C4-2B (cell line): ENCODE measurements around the gene DPEP1.
A peak's percentile ranks its signal among the peaks of the same experiment; 100 is the strongest.

Experiments used
- H3K27ac ChIP-seq: fragments of 450-650 bp; 2 replicates; pipeline ENCODE4 v1.5.1; 2017
- ZFX ChIP-seq: fragments of 450-650 bp; IDR thresholded peaks from 2 replicates; pipeline ENCODE4 v1.6.1; 2017
- TF ChIP-seq, protein P1 (sequence below): fragments of 450-650 bp; conservative IDR thresholded peaks from 2 replicates; pipeline ENCODE4 v1.5.1; 2017; ENCODE audit warnings: mild to moderate bottlenecking

Gene DPEP1

DNA sequence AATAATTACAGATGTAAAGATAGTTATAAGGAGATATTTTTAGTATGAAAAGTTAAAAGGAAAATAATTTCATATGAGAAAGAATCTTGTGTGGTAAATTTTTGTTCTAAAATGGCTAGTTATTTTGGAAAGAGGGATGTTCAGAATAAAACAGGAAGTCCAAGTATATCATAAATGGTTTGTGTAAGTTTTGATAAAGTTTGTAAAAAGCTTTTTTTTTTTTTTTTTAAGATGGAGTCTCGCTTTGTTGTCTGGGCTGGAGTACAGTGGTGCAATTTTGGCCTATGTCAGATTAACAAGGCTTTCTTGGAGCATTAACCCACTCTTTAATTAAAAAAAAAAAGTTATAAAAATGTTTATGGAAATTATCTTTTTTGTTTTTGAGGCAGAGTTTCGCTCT, 64.8 kb downstream of the DPEP1 start:
- no peak overlapping the region for H3K27ac ChIP-seq
- TF ChIP-seq ZFX, result no peak
- TF ChIP-seq, protein P1, sequence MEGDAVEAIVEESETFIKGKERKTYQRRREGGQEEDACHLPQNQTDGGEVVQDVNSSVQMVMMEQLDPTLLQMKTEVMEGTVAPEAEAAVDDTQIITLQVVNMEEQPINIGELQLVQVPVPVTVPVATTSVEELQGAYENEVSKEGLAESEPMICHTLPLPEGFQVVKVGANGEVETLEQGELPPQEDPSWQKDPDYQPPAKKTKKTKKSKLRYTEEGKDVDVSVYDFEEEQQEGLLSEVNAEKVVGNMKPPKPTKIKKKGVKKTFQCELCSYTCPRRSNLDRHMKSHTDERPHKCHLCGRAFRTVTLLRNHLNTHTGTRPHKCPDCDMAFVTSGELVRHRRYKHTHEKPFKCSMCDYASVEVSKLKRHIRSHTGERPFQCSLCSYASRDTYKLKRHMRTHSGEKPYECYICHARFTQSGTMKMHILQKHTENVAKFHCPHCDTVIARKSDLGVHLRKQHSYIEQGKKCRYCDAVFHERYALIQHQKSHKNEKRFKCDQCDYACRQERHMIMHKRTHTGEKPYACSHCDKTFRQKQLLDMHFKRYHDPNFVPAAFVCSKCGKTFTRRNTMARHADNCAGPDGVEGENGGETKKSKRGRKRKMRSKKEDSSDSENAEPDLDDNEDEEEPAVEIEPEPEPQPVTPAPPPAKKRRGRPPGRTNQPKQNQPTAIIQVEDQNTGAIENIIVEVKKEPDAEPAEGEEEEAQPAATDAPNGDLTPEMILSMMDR, result no peak

DNA sequence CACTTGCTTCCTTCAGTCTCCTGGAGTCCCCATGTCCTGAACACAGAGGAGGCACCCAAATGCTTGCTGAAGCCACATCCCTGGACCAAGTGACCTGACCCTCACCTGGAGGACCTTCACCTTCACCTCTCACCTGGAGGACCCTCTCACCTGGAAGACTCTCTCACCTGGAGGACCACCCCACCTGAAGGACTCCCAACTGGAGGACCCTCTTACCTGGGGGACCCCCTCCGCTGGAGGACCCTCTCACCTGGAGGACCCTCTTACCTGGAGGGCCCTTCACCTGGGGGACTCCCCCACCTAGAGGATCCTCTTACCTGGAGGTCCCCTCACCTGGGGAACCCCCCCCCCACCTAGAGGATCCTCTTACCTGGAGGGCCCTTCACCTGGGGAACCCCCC, 72.5 kb downstream of the DPEP1 start:
- TF ChIP-seq, protein P1, result no peak
- TF ChIP-seq ZFX, result no peak
- no peak overlapping the region; the same call in 1 of the 2 replicates for H3K27ac ChIP-seq

DNA sequence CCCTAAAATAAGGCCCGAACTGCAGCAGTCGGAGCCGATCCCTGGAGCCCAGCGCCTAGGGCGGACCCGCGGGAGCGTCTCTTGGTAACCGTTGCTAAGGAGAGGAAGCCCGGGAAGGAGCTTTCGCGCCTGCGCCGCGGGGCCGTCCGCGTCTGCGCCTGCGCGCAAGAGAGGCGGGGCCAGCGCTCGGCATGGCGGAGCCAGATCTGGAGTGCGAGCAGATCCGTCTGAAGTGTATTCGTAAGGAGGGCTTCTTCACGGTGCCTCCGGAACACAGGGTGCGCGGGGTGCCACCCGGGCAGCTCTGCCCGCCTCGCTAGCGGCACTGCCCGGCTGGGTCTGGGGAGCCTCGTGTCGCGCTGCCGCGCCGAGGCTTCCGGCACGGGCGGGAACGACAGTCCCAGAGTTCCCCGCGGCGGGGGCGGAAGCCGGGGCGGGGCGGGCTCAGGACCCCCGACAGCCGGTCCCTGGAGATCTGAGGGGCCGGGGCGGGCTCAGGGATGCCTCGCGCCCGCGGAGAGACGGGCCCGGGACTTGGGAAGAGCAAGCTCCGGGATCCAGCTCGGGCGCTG, 73.2 kb downstream of the DPEP1 start, which contains the start of gene CDK10:
Gene CDK10, plus strand, starts transcription at position 170 of the 572 bp plus-strand sequence. Its CDS starts 22 bp downstream, at position 192.
- peak within 1 kb of the TSS; percentile 94 for H3K27ac ChIP-seq
- TF ChIP-seq, protein P1, result no peak
- TF ChIP-seq ZFX, result no peak

DNA sequence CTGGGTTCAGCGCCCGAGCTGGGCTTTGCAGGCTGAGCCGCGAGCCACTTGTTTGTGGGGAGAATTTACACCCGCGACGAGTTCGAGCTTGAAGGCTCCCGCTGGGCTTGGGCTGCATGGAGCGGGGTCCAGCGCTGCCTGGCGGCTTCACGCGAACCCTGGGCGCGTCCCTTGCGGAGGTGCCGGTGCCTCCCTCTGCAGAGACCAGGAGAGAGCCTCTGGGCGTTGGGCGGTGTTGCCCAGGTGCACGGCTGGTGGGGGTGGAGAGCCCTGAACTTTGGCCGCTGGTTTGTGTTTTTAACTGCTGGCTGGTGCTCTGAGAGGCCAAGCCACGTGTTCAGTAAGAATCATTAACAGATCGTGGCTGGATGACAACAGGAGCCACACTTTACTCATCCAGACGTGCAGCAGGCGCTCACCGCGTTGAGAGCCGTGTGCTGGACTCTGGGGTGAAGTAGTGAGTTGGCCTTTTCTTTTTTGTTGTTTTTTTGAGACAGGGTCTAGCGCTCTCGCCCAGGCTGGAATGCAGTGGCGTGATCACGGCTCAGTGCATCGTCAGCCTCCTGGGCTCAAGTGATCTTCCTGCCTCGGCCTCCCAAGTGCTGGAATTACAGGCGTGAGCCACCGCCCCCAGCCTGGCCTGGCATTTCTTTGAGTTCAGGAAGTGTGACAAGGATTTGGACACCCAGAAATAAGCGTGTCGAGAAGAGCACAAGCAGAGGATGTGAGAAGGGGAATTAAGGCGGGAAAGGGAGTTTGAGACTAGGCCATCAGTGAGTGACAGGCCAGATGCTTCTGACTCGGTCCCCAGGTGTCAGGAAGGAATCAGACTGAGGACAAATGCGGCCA, 73.9 kb downstream of the DPEP1 start:
- H3K27ac ChIP-seq, result peak overlapping the region; percentile 94
- TF ChIP-seq ZFX, result no peak
- TF ChIP-seq, protein P1, result no peak
